ENCODE measurements around the gene HDAC9.
"Not testable (repeated sequence)": the region's sequence is repeated elsewhere in the genome, so short reads cannot be mapped to it uniquely, and the experiment has no call there.

The HDAC9 gene

DNA sequence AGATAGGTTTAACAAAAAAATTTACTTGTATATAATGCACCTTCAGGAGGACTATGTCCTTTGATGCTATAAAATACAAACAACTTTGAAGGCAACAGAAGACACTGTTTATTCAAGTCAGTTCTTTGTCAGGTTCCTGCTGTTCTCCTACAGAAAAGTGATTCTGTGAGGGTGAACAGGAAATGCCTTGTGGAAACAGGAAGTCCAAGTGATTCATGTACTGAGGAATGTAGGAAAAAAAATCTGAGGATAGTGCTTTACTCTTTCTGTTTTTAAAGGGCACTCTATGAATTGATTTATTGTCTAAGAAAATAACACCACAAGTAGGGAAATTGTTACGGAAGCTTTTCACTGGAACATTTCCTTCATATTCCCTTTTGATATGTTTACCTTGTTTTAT is 171.9 kb downstream of the HDAC9 start:
- peak; percentile 79 for FAIRE-seq

DNA sequence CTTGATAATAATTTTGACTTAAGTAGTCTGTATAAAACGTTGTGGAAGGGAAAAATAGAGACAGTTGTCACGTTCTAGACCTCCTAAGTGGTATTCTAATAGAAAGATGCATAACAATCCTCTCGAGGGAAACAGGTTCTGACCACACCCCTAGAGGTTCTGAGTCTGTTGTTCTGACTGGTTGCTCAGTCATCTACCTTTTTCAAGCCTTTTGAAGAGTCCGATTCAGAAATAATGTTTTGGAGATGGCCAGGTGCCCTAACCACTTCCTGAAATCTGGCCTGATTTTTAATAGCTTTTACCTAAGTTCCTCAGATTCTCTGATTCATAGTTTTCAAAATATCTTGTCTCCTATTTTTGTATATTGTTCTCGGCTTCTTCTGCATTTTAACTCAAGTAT is 175.6 kb downstream of the HDAC9 start:
- no peak for FAIRE-seq

DNA sequence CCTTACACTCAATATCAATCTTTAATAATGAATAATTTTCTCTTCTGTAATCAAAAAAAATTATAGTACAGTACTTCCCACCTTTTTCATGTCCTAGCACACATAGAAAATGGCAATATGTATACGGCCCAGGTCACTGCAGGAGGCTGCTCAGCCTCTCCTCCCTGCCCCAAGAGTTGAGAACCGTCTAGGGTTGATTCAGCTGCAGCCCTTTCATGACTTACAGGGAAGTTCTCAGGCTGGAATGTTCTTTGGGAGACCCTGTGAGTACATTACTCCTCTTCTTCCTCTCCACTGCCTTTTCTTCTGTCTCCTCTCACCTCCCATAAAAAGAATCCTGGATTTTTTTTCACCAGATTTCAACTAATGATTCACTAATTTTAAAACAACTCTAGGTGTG is 180.0 kb downstream of the HDAC9 start:
- FAIRE-seq, result no peak

DNA sequence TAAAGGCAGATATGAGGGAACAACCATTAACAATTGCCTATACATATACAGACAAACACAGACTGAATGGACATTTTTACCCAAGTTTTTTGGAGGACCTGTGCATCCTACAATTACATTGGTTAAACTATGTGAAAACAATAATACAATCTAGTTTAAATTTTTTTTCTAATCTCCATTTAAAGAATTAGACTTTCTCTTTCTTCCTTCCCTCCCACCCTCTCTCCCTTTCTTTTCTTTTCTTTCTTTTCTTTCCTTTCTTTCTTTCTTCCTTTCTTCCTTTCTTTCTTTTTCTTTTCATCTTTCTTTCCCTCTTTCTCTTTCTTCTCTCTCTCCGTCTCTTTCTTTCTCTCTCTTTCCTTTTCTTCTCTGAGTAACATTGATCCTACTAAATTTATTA is 183.7 kb downstream of the HDAC9 start:
- no peak for FAIRE-seq

DNA sequence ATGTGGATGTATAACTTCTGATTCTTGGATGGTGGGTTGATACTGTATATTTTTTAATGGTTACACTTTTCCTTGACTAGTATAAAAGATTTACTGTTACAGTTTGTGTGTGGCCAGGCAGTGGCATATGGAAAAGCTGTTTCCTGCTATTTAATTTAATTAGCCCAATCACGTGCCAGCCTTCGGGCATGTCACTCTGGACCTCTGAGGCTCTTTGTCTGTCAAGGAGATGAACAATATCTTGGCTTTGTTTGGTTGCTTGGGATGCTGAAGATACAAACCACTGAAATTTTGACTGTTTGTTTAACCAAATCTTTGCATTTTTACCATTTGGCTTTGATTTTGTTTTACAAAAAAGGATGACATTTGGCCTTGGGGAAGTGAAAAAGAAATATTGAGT is 185.0 kb downstream of the HDAC9 start:
- FAIRE-seq, result no peak

DNA sequence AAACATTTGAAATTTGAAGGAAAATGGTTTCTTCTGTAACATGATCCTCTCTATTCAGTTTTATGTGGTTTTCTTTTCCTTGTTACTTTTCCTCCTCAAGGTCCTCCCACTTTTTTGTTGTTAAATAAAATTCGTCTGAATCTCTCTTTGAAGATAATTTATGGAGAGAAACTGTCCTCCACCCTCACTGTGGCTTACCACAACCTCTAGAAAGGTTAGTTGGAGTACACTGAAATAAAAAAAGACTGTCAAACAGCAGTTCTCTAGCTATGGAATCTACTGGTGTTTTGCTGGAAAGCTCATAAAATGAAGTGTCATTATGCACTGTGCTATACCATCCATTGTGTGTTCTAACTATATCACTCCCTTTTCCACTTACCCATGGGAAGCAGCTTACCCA is 189.4 kb downstream of the HDAC9 start:
- no peak for FAIRE-seq

DNA sequence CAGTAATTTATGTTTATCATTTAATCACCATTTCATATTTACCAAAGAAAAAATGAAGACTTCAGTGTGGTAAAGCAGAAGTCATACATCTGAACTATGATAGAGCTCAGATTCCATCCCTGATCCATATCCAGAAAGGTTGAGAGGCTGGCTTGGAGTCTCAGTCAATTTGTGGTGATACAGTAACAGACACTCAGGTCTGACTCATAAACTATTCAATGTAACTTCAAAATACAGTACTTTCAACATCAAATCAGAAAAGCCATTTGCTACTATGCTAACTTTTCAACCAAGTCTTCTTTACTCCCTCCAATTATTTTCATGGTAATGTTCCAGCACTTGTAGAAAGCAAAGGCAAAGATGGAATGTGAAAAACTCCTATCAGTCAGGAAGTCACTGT is 190.4 kb downstream of the HDAC9 start:
- FAIRE-seq, result no peak

DNA sequence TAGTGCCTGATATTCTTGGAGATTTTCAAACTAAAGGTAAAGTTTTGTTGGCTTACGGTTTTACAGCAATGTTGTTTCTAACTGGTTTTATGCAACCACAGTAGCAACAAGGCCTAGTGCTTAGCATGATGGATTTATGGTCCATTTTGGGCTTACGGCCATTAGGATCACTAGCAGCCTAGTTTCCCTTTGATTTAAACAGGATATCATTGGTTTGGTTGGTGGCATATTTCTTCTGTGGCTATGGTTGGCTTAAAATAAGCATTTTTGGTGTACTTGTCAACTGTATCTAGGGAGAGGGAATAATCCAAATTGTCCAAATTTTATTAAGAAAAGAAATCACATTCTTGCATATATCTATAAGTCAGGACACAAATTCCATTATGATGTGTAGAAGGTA is 194.0 kb downstream of the HDAC9 start:
- no peak for FAIRE-seq

DNA sequence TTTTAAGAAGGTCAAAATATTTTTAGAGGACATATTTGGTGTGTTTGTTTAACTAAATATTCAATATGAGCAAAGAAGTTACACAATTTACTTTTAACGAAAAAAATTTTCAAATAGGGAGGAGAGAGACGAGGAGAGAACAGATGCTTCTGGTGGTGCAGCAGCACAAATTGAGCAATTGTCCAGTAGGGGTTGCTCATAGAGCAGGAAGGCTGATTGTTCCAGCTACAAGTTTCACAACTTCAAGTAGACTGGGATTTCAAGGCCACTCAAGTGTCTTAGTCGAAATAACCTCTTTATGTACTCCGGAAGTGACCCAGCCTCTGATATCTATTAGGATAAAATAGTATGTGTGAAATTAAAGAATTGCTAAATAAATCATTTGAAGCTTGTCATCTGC is 197.9 kb downstream of the HDAC9 start:
- no peak for FAIRE-seq

DNA sequence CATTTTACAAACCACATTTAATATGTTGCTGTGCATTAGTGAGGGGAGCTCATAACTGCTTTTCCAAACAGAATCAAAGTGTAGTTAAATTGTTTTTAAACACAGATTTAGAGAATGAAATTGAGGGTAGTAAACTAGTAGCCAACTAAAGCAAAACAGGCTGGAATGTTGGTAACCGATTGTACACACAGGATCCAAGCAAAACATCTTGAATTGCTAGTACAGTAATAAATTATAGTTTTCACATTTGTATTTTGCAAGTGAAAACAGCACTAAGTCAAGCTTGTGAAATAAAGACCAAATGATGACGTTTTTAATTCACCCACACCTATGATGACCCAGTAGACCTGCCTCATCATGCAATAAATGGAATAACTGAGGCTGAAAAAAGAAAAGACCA is 198.3 kb downstream of the HDAC9 start:
- FAIRE-seq, result no peak

DNA sequence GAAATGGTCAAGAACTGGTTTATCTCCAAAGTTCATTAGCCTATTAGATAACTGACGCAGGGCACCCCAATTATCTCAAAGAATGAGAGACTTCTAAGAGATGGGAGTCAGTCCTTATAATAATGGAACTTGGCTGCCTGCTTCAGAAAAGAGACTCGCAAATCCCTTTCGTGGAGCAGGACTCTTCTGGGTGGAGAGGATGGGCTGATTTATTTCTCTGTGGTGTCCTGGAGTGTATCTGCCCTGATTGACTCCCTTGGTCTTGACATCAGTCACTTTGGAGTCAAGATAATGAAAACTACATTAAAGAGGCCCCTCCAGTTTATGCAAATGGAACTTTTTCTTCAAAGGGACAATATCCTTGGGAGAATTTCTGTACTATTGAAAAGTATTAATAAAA is 198.9 kb downstream of the HDAC9 start:
- no peak for FAIRE-seq

DNA sequence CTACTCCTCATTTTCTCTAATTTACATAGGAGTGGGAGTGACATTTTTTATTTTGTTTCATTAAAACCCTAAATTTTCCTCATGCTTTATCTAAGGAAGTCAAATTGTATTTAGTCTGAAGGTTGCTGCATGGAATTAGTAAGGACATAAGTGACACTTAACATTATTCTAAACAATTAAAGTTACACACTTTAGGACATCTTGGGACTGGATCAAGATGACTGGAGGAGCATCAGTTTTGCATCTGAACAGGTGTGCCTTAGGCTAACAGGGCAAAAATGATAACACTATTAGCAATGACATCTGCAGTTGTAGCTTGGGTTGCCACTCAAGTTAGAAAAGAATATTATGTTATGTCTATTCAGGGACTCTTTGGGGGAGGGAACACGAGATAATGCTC is 199.4 kb downstream of the HDAC9 start:
- FAIRE-seq, result no peak

DNA sequence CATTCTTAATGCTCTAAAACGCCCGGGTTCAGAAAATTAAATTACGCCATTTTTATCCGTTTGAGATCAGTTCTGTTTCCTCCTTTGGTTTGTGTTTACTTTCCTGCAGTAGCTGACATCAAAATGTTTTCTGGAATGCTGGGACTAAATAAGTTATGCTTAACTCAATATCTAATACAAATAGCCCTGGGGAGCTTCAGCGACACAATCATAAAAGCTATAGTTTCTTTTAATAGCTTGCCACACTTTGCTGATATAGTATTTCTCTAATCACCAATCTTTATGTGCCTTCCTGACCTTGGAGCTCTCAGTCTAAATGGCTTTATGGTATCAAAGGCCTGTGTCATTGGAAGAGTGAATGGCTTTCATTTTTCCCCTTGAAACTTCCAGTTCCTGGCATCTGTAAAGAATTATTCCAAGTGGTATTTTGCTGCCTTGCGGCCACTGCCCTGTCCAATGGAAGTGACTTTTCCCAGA is 202.7 kb downstream of the HDAC9 start:
- no peak for FAIRE-seq

DNA sequence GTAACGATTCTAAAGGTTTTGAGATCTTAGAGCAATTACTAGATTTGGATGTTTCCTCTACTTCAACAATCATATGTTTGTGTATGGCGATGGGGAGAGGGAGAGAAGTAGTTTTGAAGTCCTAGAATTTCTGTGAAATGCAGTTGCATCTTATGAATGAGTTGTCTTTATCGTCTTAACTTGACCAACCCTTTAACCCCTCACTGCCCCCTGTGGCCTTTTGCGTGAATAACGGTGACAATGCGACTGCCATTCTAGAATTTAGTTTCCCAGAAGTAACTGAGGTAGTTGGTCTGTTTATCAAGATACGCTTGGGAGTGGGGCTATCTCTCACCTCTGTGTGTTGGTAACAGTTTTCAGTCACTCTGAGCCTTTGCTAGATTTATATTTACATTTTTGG is 204.6 kb downstream of the HDAC9 start:
- no peak for FAIRE-seq

DNA sequence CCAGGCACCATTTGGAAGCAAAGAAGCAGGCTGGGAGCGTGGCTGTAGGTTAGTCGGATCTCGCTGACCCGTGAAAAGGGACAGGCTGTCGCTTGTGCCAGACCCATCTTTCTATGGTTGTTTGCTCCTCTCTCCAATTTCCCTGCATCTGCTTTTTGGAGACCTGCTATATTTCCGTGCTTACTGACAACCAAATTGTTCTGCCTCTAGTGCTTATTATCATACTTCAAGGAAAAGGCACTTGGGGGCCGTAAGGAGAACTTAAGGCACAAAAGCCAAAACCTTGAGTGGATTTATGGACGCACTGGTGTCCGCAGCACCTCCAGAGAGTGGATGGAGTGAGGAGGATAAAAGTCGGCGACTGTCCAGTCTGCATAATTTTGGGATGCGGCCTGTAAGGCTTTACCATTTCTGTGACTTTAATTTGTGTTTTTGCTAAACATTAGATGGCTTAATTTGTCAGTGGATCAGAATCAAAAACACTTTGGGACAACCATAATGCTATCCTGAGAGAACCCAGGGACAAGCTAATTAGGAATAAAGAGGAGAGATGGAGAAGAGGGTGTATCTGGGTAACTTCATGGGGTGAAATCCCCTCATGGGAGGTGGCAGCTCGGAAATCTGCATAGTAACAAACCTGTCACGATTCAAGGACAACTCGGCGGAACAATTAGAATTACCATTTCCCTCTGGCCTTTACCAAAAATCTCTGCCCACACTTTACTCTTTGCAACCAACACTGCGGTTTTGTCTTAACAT is 206.7 kb downstream of the HDAC9 start:
- no peak for FAIRE-seq

DNA sequence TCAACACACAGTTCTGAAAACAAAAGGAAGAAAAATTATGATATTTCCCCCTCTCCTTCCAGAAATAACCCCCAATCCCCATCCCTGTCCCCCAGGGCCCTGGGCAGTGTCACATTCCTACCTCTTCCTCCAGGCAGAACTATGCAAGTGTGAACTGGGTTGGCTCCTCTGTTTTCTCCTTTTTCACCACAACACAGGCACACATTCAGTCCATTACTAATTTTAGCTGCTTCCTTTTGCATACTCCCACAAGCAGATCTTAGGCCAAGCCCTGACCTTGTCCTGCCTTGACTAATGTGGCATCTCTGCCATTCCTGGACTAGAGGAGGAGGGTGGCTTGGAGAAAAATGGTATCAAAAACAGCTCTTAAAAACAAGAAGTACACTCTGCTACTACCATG is 208.1 kb downstream of the HDAC9 start:
- FAIRE-seq, result no peak

DNA sequence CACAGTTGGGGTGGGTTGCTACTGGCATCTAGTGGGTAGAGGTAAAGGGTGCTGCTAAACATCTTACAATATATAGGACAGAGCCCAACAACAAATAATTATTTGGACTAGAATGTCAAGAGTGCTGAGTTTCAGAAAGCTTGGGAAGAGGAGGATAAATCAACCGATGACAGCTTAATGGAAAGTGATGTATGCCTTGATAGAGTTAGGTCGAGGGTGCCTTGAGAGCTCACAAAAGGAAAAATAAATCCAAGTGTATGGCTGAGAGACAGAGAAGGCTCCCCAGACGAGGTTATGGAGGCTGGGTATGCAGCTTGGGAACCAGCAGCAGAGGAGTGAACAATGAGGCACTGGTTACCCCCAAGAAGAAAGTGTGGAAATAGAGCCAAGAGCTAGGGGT is 211.1 kb downstream of the HDAC9 start:
- FAIRE-seq, result no peak

DNA sequence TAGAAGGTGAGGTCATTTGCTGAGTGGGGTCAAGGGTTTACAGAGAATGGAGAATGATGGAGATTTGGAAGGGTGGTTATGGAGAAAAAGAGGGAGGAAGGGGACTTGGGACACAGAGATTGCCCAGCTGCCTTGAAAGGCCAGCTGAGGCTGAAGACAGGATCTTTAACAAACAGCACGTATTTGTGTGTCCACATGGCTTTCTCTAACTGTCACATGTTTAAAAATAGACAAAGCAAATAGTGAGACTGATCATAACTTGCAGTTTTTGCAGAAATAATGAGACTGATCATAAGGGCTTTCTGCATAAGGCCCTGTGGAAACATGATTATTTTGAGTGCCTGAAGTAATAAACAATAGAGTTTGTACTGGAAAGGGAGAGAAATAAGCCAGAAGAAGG is 212.7 kb downstream of the HDAC9 start:
- peak; percentile 30 for FAIRE-seq

DNA sequence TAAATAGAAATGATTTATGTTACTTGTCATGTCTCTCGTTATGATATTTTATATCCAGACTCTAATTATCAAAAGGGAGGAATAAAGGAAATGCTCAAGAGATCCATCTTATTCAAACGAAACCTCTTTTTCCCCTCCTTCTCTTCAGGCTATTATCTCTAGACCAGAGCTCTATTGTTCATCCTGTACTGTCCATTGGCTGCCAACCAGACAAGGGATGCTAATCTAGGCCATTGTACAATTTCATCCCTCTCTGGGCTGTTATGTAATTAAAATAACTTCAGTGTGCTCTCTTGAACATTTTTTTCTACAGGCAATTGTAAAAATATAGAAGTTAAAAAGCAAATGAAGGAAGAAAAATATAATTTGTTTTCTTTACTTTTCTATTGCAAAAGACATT is 220.4 kb downstream of the HDAC9 start:
- no peak for FAIRE-seq

DNA sequence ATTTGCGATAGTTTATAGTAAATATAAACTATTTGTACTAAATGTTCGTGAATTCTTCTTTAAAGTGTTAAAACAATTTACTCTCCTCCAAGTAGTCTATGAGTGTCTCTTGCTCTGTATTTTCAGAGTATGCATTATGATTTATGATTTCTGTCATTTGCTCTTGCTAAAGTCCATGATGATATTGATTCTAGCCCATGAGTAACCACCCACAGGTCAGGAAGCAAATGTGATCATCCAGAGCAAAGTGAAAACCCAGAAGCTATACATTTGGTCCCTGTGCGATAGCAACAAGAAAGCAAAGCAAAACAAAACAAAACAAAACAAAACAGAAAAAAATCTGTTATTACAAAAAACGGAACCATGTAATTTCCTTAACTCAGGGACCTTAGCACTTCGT is 225.9 kb downstream of the HDAC9 start:
- FAIRE-seq, result no peak

DNA sequence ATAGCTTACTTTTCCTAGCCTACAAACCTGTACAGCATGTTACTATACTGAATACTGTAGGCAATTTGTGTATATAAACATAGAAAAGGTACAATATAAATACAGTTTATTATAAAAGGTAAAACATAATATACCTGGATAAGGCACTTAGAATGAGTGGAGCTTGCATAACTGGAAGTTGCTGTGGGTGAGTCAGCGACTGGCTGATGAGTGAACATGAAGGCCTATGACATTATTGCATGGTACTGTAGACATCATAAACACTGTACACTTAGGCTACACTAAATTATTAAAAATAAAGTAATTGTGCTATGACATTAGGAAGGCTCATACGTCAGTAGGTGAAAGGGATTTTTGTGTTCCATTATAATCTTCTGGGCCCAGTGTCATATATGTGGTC is 228.8 kb downstream of the HDAC9 start:
- no peak for FAIRE-seq

DNA sequence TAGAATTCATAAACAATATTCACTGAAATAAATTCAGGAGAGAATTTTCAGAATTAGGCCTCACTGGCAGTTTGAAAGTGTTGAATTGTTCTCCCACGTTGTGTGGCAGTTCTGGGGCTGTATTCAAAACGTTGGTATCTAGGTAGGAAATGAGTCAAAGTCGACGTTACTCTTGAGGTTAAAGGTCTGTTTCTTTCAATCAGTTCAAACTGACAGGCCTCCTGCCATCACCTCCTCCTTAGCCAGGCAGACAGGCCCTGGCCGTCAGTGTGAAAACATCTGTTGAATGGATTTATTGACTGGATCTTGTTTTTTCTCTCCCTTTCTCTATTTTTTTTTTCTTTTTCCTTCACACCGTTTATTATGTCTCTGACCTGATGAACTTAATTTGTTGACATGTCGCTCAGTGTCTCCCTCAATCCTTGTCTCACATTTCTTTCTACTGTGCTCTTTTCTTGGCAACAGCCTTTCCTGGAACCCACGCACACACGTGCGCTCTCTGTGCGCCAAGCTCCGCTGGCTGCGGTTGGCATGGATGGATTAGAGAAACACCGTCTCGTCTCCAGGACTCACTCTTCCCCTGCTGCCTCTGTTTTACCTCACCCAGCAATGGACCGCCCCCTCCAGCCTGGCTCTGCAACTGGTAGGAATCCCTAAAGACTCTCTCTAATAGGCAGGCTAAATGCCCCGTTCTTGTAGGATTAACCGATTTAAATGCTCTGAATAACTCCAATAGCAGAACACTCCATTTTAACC is 231.7 kb downstream of the HDAC9 start:
- no peak for FAIRE-seq

DNA sequence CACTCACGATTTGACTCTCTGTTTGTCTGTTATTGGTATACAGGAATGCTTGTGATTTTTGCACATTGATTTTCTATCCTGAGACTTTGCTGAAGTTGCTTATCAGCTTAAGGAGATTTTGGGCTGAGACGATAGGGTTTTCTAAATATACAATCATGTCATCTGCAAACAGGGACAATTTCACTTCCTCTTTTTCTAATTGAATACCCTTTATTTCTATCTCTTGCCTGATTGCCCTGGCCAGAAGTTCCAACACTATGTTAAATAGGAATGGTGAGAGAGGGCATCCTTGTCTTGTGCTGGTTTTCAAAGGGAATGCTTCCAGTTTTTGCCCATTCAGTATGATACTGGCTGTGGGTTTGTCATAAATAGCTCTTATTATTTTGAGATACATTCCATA is 240.5 kb downstream of the HDAC9 start:
- FAIRE-seq, result not testable (repeated sequence)

DNA sequence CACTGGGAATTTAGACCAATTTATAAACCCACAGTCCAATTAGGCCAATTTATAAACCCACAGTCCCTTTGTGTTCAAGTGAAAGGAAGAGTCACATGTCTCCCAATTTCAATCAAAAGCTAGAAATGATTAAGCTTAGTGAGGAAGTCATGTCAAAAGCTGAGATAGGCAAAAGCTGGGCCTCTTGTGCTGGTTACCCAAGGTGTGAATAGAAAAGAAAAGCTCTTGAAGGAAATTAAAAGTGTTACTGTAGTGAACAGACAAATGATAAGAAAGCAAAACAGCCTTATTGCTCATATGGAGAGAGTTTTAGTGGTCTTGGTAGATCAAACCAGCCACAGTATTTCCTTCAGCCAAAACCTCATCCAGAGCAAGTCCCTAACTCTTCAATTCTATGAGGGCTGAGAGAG is 245.0 kb downstream of the HDAC9 start:
- FAIRE-seq, result no peak
